Measurements from ENCODE around the gene DNA2. TPM values are rescaled to one million over a fixed set of nuclear protein-coding genes. Genes with fewer than 3 reads are reported as not detected.
"Not testable (repeated sequence)": the region's sequence is repeated elsewhere in the genome, so short reads cannot be mapped to it uniquely, and the experiment has no call there.

Gene DNA2
- 10 to 100 TPM in 1 of 5 experiments, 1 to 10 TPM in 4; 3.8 to 40.2 (median 6.3) TPM for total RNA-seq
- under 1 TPM; 0.40 to 0.43 TPM for polyA plus RNA-seq
- 7.0 reads per million, percentile 29 among the genes with 10 or more reads in this experiment for total RNA-seq

DNA sequence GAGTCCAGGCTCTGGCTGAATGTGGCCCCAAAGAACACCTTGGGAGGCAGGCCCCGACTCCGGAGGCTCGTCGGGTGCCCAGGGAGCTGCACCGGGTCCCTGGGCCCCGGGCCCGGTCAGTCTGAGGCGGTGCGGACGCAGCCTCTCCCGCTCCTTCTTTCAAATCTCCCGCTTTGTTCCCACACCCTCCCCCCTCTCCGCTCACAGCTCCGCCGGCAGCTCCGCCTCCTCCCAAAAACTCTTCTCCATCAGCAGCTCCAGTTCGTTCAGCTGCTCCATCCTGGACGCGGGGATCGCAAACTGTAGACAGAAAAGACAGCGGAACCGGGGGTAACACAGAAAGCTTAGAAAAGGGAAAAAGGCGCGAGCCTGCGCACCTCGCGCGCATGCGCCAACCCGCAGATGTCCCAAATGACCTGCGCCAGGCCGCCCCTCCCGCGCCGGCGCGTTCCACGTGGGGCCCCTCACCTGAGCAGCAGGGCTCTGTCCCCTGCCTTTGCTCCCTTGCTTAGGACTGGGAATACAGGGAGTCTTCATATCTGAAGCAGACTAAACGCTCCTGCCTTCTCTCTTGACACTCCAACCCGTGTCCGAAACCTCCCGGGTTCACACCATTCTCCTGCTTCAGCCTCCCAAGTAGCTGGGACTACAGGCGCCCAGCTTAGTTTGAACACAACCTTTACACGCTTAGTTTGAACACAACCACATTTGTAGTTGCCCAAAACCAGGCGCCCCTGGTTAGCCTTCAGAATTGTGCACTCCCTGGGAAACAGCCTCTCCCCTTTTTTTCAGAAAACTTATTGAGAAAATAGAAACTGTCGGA, at the start of gene DNA2:
Gene DNA2 (minus strand): TSS at position 388 of the 823 bp plus-strand sequence. CDS start 109 bp downstream, at position 279.
- POLR2A ChIA-PET: interaction anchor here (0.5 to 0.7 kb wide), 2 partner anchors 57 to 589 kb away, joined by 3 read pairs; no protein-coding TSS in a partner anchor
- ATAC-seq (peak; percentile 84), DNase-seq (peak; percentile 54 to 85 (median 67))
- no peaks in the 10 kb centered on the region for H3K27me3 ChIP-seq (ENCODE audit: control insufficient read depth in 2 of 2, insufficient read depth in 2 of 2, low read length in 2 of 2)
- H3K9me3 Mint-ChIP-seq: no peaks in the 10 kb centered on the region
- peaks cover 0 to 8% (median 3%) of the 10 kb centered on the region in 5 donors for H3K36me3 Mint-ChIP-seq
- peak within 1 kb of the TSS; percentile 69 for H3K27ac ChIP-seq (ENCODE audit: low read depth, low read length)
- no peaks in the 10 kb centered on the region for H3K9me3 ChIP-seq (ENCODE audit: control insufficient read depth in 2 of 3, low read length in 3 of 3)
- peak within 1 kb of the TSS; percentile 95 to 100 (median 98) for H3K4me3 Mint-ChIP-seq
- CTCF ChIA-PET: no interaction called here
- intact Hi-C loops (cut with micrococcal nuclease): loop anchor here (1.0 to 5.0 kb wide), 7 partner anchors 55 to 430 kb away; partner anchors contain the start of genes RUFY2 (in 2 of the 2), SLC25A16 (in 2 of the 2), CCAR1 (in 1 of the 2) and DDX50 (in 1 of the 2)
- no peaks in the 10 kb centered on the region for H3K27me3 Mint-ChIP-seq
- peak within 1 kb of the TSS; percentile 54 to 99 (median 86) for H3K27ac Mint-ChIP-seq
- H3K4me3 ChIP-seq (ENCODE audit: low read length): peak within 1 kb of the TSS; percentile 72
- H3K36me3 ChIP-seq (ENCODE audit: control insufficient read depth in 2 of 3, insufficient read depth in 3 of 3, low read length in 3 of 3): peaks cover 0 to 3% (median 0%) of the 10 kb centered on the region in 3 experiments
- H3K4me1 Mint-ChIP-seq: peaks cover 6 to 26% (median 14%) of the 10 kb centered on the region in 7 donors
- H3K4me1 ChIP-seq (ENCODE audit: control insufficient read depth in 2 of 2, insufficient read depth in 2 of 2, low read length in 2 of 2): peaks cover 0 to 5% of the 10 kb centered on the region in 2 donors

DNA sequence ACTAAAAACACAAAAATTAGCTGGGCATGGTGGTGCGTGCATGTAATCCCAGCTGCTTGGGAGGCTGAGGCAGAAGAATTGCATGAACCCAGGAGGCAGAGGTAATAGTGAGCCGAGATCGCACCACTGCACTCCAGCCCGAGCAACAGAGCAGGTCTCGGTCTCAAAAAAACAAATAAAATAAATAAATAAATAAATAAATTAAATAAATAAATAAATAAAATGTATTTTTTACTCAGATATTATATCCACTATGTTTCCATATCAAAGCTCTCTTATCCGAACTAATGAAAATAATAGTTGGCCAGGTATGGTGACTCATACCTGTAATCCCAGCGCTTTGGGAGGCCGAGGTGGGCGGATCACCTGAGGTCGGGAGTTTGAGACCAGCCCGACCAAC, 46.8 kb upstream of the DNA2 start:
- peaks cover 0 to 22% (median 3%) of the 10 kb centered on the region in 5 donors for H3K36me3 Mint-ChIP-seq
- ATAC-seq; H3K4me3 ChIP-seq (ENCODE audit: low read length); H3K9me3 ChIP-seq (ENCODE audit: control insufficient read depth in 2 of 3, low read length in 3 of 3); H3K27me3 ChIP-seq (ENCODE audit: control insufficient read depth in 2 of 2, insufficient read depth in 2 of 2, low read length in 2 of 2); H3K4me1 ChIP-seq (ENCODE audit: control insufficient read depth in 2 of 2, insufficient read depth in 2 of 2, low read length in 2 of 2); H3K4me1 Mint-ChIP-seq; H3K27me3 Mint-ChIP-seq; DNase-seq; H3K27ac ChIP-seq (ENCODE audit: low read depth, low read length); H3K4me3 Mint-ChIP-seq; H3K9me3 Mint-ChIP-seq; intact Hi-C loops (cut with micrococcal nuclease); CTCF ChIA-PET; H3K27ac Mint-ChIP-seq: not testable (repeated sequence)
- H3K36me3 ChIP-seq (ENCODE audit: control insufficient read depth in 2 of 3, insufficient read depth in 3 of 3, low read length in 3 of 3): peaks cover 0 to 15% (median 0%) of the 10 kb centered on the region in 3 experiments
- POLR2A ChIA-PET: interaction anchor here (0.8 kb wide), 1 partner anchor 9 kb away, joined by 3 read pairs; the partner anchor contains the start of gene SLC25A16

DNA sequence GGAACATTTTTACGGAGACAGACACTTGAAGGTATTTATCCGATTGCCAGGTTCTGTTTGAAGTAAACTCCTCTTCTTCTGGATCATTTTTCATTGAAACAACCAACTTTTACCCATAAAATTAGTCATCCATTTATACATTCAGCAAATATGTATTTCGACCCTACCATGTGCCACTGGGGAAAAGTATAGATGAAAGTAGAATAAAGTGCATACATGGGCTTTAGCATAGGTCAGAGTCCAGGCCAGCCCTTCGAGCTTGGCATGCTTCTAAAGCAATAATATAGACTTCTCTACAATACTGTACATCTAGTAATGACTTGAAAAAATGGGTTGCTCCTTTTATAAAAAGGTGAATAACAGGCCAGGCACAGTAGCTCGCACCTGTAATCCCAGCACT, 45.4 kb upstream of the DNA2 start:
- H3K9me3 ChIP-seq (ENCODE audit: control insufficient read depth in 2 of 3, low read length in 3 of 3): no peaks in the 10 kb centered on the region
- DNase-seq: no peak
- ChIA-PET CTCF (no interaction called here), POLR2A (no interaction called here)
- H3K4me3 Mint-ChIP-seq: no peak overlapping the region
- intact Hi-C loops (cut with micrococcal nuclease): no loop called here
- H3K27ac ChIP-seq (ENCODE audit: low read depth, low read length): no peak overlapping the region
- no peak for ATAC-seq
- no peaks in the 10 kb centered on the region for H3K4me1 ChIP-seq (ENCODE audit: control insufficient read depth in 2 of 2, insufficient read depth in 2 of 2, low read length in 2 of 2)
- no peaks in the 10 kb centered on the region for H3K27me3 ChIP-seq (ENCODE audit: control insufficient read depth in 2 of 2, insufficient read depth in 2 of 2, low read length in 2 of 2)
- H3K36me3 ChIP-seq (ENCODE audit: control insufficient read depth in 2 of 3, insufficient read depth in 3 of 3, low read length in 3 of 3): peaks cover 0 to 15% (median 0%) of the 10 kb centered on the region in 3 experiments
- H3K27ac Mint-ChIP-seq: no peak overlapping the region
- H3K36me3 Mint-ChIP-seq: peaks cover 0 to 18% (median 3%) of the 10 kb centered on the region in 5 donors
- no peak overlapping the region for H3K4me3 ChIP-seq (ENCODE audit: low read length)
- H3K4me1 Mint-ChIP-seq: peaks cover 0 to 4% (median 2%) of the 10 kb centered on the region in 7 donors
- no peaks in the 10 kb centered on the region for H3K27me3 Mint-ChIP-seq
- H3K9me3 Mint-ChIP-seq: no peaks in the 10 kb centered on the region

- no peak overlapping the region for H3K27ac Mint-ChIP-seq
- H3K27me3 ChIP-seq (ENCODE audit: control insufficient read depth in 2 of 2, insufficient read depth in 2 of 2, low read length in 2 of 2): no peaks in the 10 kb centered on the region
- DNase-seq (no peak), ATAC-seq (no peak)
- H3K36me3 Mint-ChIP-seq: peaks cover 0 to 14% (median 3%) of the 10 kb centered on the region in 5 donors
- H3K36me3 ChIP-seq (ENCODE audit: control insufficient read depth in 2 of 3, insufficient read depth in 3 of 3, low read length in 3 of 3): peaks cover 0 to 15% (median 0%) of the 10 kb centered on the region in 3 experiments
- no peak overlapping the region for H3K4me3 Mint-ChIP-seq
- ChIA-PET CTCF (no interaction called here), POLR2A (no interaction called here)
- no peaks in the 10 kb centered on the region for H3K4me1 ChIP-seq (ENCODE audit: control insufficient read depth in 2 of 2, insufficient read depth in 2 of 2, low read length in 2 of 2)
- no peak overlapping the region for H3K27ac ChIP-seq (ENCODE audit: low read depth, low read length)
- H3K9me3 Mint-ChIP-seq: no peaks in the 10 kb centered on the region
- peaks cover 0 to 4% (median 0%) of the 10 kb centered on the region in 7 donors for H3K4me1 Mint-ChIP-seq
- H3K9me3 ChIP-seq (ENCODE audit: control insufficient read depth in 2 of 3, low read length in 3 of 3): no peaks in the 10 kb centered on the region
- no peaks in the 10 kb centered on the region for H3K27me3 Mint-ChIP-seq
- H3K4me3 ChIP-seq (ENCODE audit: low read length): no peak overlapping the region
- intact Hi-C loops (cut with micrococcal nuclease): no loop called here
These were observed 45.0 kb upstream of the DNA2 start for GRCh38 chr10:68516766-68517165.

DNA sequence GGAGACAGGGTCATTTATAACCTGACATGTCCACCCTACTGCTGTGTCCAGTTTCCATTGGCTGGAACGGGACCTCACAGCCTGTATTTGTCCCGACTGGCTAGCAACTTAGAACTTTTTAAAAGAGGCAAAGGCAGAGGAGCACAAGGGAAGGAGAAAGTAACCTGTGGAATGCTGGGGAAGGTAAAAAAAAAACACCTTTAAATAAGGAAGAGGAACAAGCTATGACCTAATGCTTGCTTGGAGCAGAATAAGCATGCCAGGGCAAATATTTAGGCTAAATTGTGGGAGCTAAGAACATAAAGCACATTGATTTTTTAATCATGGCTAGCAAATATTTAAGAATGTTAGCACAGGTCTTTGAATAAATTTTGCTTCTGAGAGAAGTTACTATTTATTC, 44.4 kb upstream of the DNA2 start:
- POLR2A ChIA-PET; H3K4me1 Mint-ChIP-seq; H3K27me3 ChIP-seq (ENCODE audit: control insufficient read depth in 2 of 2, insufficient read depth in 2 of 2, low read length in 2 of 2); H3K4me3 ChIP-seq (ENCODE audit: low read length); H3K4me3 Mint-ChIP-seq; CTCF ChIA-PET; H3K9me3 ChIP-seq (ENCODE audit: control insufficient read depth in 2 of 3, low read length in 3 of 3); H3K27ac ChIP-seq (ENCODE audit: low read depth, low read length); intact Hi-C loops (cut with micrococcal nuclease); H3K4me1 ChIP-seq (ENCODE audit: control insufficient read depth in 2 of 2, insufficient read depth in 2 of 2, low read length in 2 of 2); DNase-seq; H3K9me3 Mint-ChIP-seq; ATAC-seq; H3K27me3 Mint-ChIP-seq: not testable (repeated sequence)
- H3K36me3 ChIP-seq (ENCODE audit: control insufficient read depth in 2 of 3, insufficient read depth in 3 of 3, low read length in 3 of 3): peaks cover 0 to 14% (median 0%) of the 10 kb centered on the region in 3 experiments
- Mint-ChIP-seq H3K36me3 (peaks cover 0 to 12% (median 3%) of the 10 kb centered on the region in 5 donors), H3K27ac (peak overlapping the region in 1 of 9 donors; percentile 51)

DNA sequence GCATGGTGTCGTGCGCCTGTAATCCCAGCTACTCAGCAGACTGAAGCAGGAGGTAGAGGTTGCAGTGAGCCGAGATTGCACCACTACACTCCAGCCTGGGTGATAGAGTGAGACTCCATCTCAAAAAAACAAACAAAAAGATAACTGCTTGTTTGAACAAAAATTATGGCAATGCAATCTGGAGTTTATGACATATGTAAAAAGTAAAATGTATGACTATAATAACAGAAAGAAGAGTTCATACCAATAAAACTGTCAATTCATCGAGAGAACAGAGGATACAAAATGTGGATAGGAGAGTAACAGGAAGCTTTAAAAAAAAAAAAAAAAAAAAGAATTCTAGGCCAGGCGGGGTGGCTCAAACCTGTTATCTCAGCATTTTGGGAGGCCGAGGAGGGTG, 36.3 kb upstream of the DNA2 start:
- Histone ChIP-seq H3K36me3 (ENCODE audit: control insufficient read depth in 2 of 3, insufficient read depth in 3 of 3, low read length in 3 of 3) (no peaks in the 10 kb centered on the region), H3K27me3 (ENCODE audit: control insufficient read depth in 2 of 2, insufficient read depth in 2 of 2, low read length in 2 of 2) (no peaks in the 10 kb centered on the region), H3K4me3 (ENCODE audit: low read length) (no peak overlapping the region), H3K27ac (ENCODE audit: low read depth, low read length) (no peak overlapping the region), H3K9me3 (ENCODE audit: control insufficient read depth in 2 of 3, low read length in 3 of 3) (no peaks in the 10 kb centered on the region), H3K4me1 (ENCODE audit: control insufficient read depth in 2 of 2, insufficient read depth in 2 of 2, low read length in 2 of 2) (no peaks in the 10 kb centered on the region)
- H3K9me3 Mint-ChIP-seq: no peaks in the 10 kb centered on the region
- POLR2A ChIA-PET: no interaction called here
- no peak overlapping the region for H3K4me3 Mint-ChIP-seq
- no peak for ATAC-seq
- no peaks in the 10 kb centered on the region for H3K27me3 Mint-ChIP-seq
- no peak for DNase-seq
- intact Hi-C loops (cut with micrococcal nuclease): no loop called here
- H3K27ac Mint-ChIP-seq: no peak overlapping the region
- peaks cover 0 to 8% (median 4%) of the 10 kb centered on the region in 5 donors for H3K36me3 Mint-ChIP-seq
- H3K4me1 Mint-ChIP-seq: no peaks in the 10 kb centered on the region
- CTCF ChIA-PET: no interaction called here

Data from naive thymus-derived CD4-positive, alpha-beta T cell (primary cell).